MCF 10A (cell line): ENCODE data around the gene SPAG6. TPM values are rescaled to one million over a fixed set of nuclear protein-coding genes. Genes with fewer than 3 reads are reported as not detected.
"Not testable (repeated sequence)": the region's sequence is repeated elsewhere in the genome, so short reads cannot be mapped to it uniquely, and the experiment has no call there.

Experiments used
- BruUV-seq: library from RNA; stranded (reverse); fragments of 400-500 nt; replicated peaks from 2 replicates; lab custom pipeline; 2021; lab: Mats Ljungman, UMichigan
- CTCF ChIA-PET: fragments of 300-600 bp; sonication (Branson Sonifier 250); formaldehyde crosslinking; extraction: SDS; loops from one replicate; lab custom pipeline; 2021; ENCODE audit warnings: antibody characterized with exemption, inconsistent platforms; lab: Yijun Ruan, JAX
- POLR2A ChIA-PET: fragments of 300-600, 350-650 bp; sonication (Branson Sonifier 250); formaldehyde crosslinking; extraction: SDS; loops from one replicate; lab custom pipeline; 2020; ENCODE audit warnings: antibody characterized with exemption, inconsistent platforms; lab: Yijun Ruan, JAX
- DNase-seq: peaks from one replicate; pipeline ENCODE4 v3.0.0-alpha.2; 2018; ENCODE audit not compliant: unreplicated experiment
- H3K27ac Mint-ChIP-seq: one replicate; pipeline ENCODE4 v1.8.0; 2022; ENCODE audit warnings: mild to moderate bottlenecking, low read depth, mixed read lengths; ENCODE audit not compliant: unreplicated experiment
- H3K27me3 Mint-ChIP-seq: one replicate; pipeline ENCODE4 v1.8.0; 2022; ENCODE audit warnings: mixed read lengths; ENCODE audit not compliant: insufficient read depth, unreplicated experiment
- H3K36me3 Mint-ChIP-seq: one replicate; pipeline ENCODE4 v1.8.0; 2022; ENCODE audit warnings: mild to moderate bottlenecking, moderate library complexity, mixed read lengths; ENCODE audit not compliant: insufficient read depth, unreplicated experiment
- H3K4me1 Mint-ChIP-seq: one replicate; pipeline ENCODE4 v1.8.0; 2022; ENCODE audit warnings: mixed read lengths; ENCODE audit not compliant: insufficient read depth, unreplicated experiment
- H3K4me3 Mint-ChIP-seq: one replicate; pipeline ENCODE4 v1.8.0; 2022; ENCODE audit warnings: mild to moderate bottlenecking, moderate library complexity, mixed read lengths; ENCODE audit not compliant: unreplicated experiment
- H3K9me3 Mint-ChIP-seq: one replicate; pipeline ENCODE4 v1.8.0; 2022; ENCODE audit warnings: mixed read lengths; ENCODE audit not compliant: unreplicated experiment
- intact Hi-C: fragments of 100-400 bp; cut with micrococcal nuclease; formaldehyde crosslinking; loops from 2 replicates; pipeline ENCODE4 v1.14.1; 2022
- total RNA-seq: library from RNA; stranded (reverse); gene quantifications from 2 replicates; pipeline ENCODE4 v1.2.3, GENCODE V29; 2022
- TF ChIP-seq, protein P1 (sequence below): fragments of 200-600 bp; IDR thresholded peaks from one replicate; pipeline ENCODE4 v1.8.0; 2022; ENCODE audit warnings: antibody characterized with exemption, mild to moderate bottlenecking; ENCODE audit not compliant: unreplicated experiment

Gene SPAG6
- total RNA-seq, 1 experiment from 2014 or later: not detected

DNA sequence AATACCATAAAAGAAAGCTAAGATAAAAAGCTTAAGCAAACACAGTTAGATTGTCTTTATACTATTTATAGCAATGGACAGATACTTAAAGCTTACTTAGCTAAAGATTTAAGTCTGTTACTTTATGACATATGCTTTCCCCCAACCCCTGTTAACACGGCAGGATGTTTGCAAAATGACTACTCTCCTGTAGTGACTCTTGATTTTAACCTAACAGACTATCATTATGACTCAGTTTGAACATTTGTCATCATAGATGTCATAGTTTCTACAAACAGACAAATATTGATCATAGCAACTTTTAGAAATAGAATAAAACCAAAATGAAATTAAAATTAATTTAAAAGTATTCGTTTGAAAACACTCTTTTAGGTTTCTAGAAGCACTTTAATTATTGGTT lies 36.9 kb upstream of the SPAG6 start:
- intact Hi-C loops: no loop called here
- Mint-ChIP-seq H3K4me1 (no peaks in the 10 kb centered on the region), H3K9me3 (no peaks in the 10 kb centered on the region), H3K4me3 (no peak overlapping the region), H3K27me3 (no peaks in the 10 kb centered on the region), H3K36me3 (no peaks in the 10 kb centered on the region), H3K27ac (no peak overlapping the region)
- no TSS peak for BruUV-seq
- DNase-seq: no peak
- ChIA-PET POLR2A (interaction anchor here (3.8 kb wide), 1 partner anchor 8 kb away, joined by 18 read pairs; the partner anchor contains the start of gene COMMD3), CTCF (interaction anchor here (0.5 kb wide), 1 partner anchor 319 kb away, joined by 3 read pairs; no protein-coding TSS in a partner anchor)
- TF ChIP-seq, protein P1, sequence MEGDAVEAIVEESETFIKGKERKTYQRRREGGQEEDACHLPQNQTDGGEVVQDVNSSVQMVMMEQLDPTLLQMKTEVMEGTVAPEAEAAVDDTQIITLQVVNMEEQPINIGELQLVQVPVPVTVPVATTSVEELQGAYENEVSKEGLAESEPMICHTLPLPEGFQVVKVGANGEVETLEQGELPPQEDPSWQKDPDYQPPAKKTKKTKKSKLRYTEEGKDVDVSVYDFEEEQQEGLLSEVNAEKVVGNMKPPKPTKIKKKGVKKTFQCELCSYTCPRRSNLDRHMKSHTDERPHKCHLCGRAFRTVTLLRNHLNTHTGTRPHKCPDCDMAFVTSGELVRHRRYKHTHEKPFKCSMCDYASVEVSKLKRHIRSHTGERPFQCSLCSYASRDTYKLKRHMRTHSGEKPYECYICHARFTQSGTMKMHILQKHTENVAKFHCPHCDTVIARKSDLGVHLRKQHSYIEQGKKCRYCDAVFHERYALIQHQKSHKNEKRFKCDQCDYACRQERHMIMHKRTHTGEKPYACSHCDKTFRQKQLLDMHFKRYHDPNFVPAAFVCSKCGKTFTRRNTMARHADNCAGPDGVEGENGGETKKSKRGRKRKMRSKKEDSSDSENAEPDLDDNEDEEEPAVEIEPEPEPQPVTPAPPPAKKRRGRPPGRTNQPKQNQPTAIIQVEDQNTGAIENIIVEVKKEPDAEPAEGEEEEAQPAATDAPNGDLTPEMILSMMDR: no peak

DNA sequence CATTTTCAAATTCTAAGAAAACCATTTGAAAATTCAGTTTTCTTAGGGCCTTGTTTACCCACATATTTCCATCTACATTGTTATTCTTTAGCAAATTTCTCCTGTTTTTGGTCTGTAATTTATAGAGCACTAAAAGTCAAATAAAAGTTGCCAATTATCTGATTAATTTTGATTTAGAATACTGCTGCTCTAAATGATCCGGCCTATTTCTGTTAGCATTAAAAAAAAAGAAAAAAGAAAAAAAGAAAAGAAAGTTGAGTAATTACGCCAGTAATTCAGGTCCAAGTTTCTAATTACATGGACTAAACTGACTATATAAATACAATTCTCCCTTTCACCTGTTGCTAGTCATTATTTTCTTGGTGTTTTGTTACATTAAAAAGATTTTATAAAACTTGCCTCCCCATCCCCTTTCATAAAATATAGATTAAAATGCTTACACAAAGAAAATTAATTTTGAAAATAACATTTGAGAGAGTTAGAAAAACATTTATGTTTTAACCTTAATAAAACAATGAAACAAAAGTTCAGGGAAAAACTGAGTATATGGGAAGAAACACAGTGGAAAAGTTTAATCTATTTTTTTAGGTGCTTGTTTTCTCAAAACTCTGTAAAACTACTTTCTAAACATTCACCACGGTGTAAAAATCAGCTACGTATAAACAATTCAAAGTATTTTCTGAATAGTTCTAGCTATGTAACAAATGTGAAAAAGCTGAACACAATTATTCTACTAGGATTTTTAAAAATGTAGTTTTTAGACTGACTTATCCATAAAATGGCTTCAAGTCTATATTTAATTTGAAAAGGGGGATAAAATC lies 35.9 kb upstream of the SPAG6 start:
- TF ChIP-seq, protein P1: no peak
- POLR2A ChIA-PET: no interaction called here
- BruUV-seq: no TSS peak
- no peak for DNase-seq
- CTCF ChIA-PET: no interaction called here
- intact Hi-C loops: no loop called here
- Mint-ChIP-seq H3K27me3 (no peaks in the 10 kb centered on the region), H3K4me1 (no peaks in the 10 kb centered on the region), H3K4me3 (no peak overlapping the region), H3K27ac (no peak overlapping the region), H3K36me3 (no peaks in the 10 kb centered on the region), H3K9me3 (no peaks in the 10 kb centered on the region)

DNA sequence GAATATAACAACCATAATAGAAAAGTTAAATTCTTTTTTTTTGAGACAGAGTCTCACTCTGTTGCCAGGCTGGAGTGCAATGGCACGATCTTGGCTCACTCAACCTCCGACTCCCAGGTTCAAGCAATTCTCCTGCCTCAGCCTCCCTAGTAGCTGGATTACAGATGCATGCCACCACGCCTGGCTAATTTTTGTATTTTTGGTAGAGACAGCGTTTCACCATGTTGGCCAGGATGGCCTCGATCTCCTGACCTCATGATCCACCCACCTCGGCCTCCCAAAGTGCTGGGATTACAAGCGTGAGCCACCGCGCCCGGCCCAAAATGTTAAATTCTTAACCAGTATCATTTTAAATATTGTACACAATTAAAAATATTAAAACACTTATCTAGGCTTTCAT lies 35.3 kb upstream of the SPAG6 start:
- H3K36me3 Mint-ChIP-seq, H3K9me3 Mint-ChIP-seq, H3K4me1 Mint-ChIP-seq, H3K27me3 Mint-ChIP-seq, H3K4me3 Mint-ChIP-seq, DNase-seq, CTCF ChIA-PET, BruUV-seq, H3K27ac Mint-ChIP-seq, intact Hi-C loops: not testable (repeated sequence)
- POLR2A ChIA-PET: interaction anchor here (1.3 kb wide), 1 partner anchor 81 kb away, joined by 5 read pairs; no protein-coding TSS in a partner anchor

DNA sequence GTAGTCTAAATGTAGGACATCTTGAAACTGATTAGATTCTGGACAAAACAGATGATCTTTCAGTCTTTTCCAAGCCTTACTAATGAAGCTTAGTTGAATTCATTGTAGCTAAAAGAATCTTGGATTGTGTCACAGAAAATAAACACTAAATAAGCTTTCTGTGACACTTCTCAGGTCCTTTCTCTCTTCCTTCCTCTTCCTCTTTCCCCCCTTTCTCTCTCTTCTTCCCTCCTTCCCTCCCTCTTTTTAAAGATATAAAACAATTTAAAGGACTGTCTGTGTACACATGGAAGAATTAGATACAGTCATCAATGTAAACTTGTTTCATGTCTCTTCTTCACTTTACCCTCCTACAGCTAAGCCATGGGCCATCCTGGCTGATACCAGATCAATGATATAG lies 34.4 kb upstream of the SPAG6 start:
- no peak for DNase-seq
- TF ChIP-seq, protein P1: no peak
- intact Hi-C loops: no loop called here

More for the DNA sequence above, 34.4 kb upstream of the SPAG6 start:
- H3K4me1 Mint-ChIP-seq: peaks cover 4% of the 10 kb centered on the region
- no peak overlapping the region for H3K27ac Mint-ChIP-seq
- ChIA-PET POLR2A (interaction anchor here (1.0 to 1.3 kb wide), 3 partner anchors 9 to 82 kb away, joined by 3 to 5 read pairs (median 3); no protein-coding TSS in a partner anchor), CTCF (interaction anchor here (0.6 kb wide), 1 partner anchor 164 kb away, joined by 4 read pairs; no protein-coding TSS in a partner anchor)
- no peaks in the 10 kb centered on the region for H3K27me3 Mint-ChIP-seq
- no peaks in the 10 kb centered on the region for H3K9me3 Mint-ChIP-seq
- BruUV-seq: no TSS peak
- no peaks in the 10 kb centered on the region for H3K36me3 Mint-ChIP-seq
- H3K4me3 Mint-ChIP-seq: no peak overlapping the region
